Natural killer cell (primary cell): ENCODE measurements around the gene KCNH3. TPM values are rescaled to one million over a fixed set of nuclear protein-coding genes. Genes with fewer than 3 reads are reported as not detected.
A peak's percentile ranks its signal among the peaks of the same experiment; 100 is the strongest.

Source experiments
- ATAC-seq, 3 donors: fragments of 150-1000 bp in 2 of 3; fragments of 200-7000 bp in 1 of 3; cut with Tn5 transposase; 1 replicate in 1 of 3; 2 replicates in 2 of 3; pipeline ENCODE4 v1.10.0; 2021; ENCODE audit warnings: mild to moderate bottlenecking in 2 of 3, moderate library complexity in 2 of 3
- DNase-seq, 2 donors: peaks; one replicate each; pipeline versions ENCODE4 v3.0.0 to v3.0.0-alpha.2; 2013 to 2021; ENCODE audit warnings: mixed read lengths in 1 of 2
- H3K27ac ChIP-seq: one replicate; pipeline ENCODE4 v1.5.1; 2013; ENCODE audit warnings: mild to moderate bottlenecking, low read length
- H3K27me3 ChIP-seq: one replicate; pipeline ENCODE4 v1.6.1; 2013; ENCODE audit warnings: low read length; ENCODE audit not compliant: control insufficient read depth, insufficient read depth
- H3K36me3 ChIP-seq: one replicate; pipeline ENCODE4 v1.6.1; 2013; ENCODE audit warnings: low read length; ENCODE audit not compliant: control insufficient read depth, insufficient read depth
- H3K4me1 ChIP-seq: one replicate; pipeline ENCODE4 v1.6.1; 2013; ENCODE audit warnings: low read length; ENCODE audit not compliant: control insufficient read depth, insufficient read depth
- H3K4me3 ChIP-seq: one replicate; pipeline ENCODE4 v1.5.1; 2013; ENCODE audit warnings: low read length
- H3K9me3 ChIP-seq: one replicate; pipeline ENCODE4 v1.6.1; 2013; ENCODE audit warnings: low read length; ENCODE audit not compliant: control insufficient read depth, insufficient read depth
- H3K27ac Mint-ChIP-seq, 2 donors: one replicate each; pipeline ENCODE4 v1.8.0; 2022; ENCODE audit warnings: mild to moderate bottlenecking in 2 of 2, mixed read lengths in 2 of 2, moderate library complexity in 1 of 2
- H3K27me3 Mint-ChIP-seq, 2 donors: one replicate each; pipeline ENCODE4 v1.8.0; 2022; ENCODE audit warnings: low read depth in 2 of 2, mixed read lengths in 2 of 2
- H3K36me3 Mint-ChIP-seq: one replicate; pipeline ENCODE4 v1.8.0; 2022; ENCODE audit warnings: mixed read lengths
- H3K4me1 Mint-ChIP-seq, 2 donors: one replicate each; pipeline ENCODE4 v1.8.0; 2022; ENCODE audit warnings: mixed read lengths in 2 of 2
- H3K4me3 Mint-ChIP-seq: one replicate; pipeline ENCODE4 v1.8.0; 2022; ENCODE audit warnings: mild to moderate bottlenecking, moderate library complexity, mixed read lengths
- H3K9me3 Mint-ChIP-seq, 2 donors: one replicate each; pipeline ENCODE4 v1.8.0; 2022; ENCODE audit warnings: mixed read lengths in 2 of 2
- WGBS: methylation state at CpG from one replicate; pipeline ENCODE4 v1.1.7; 2013; ENCODE audit warnings: missing lambda C conversion rate; ENCODE audit not compliant: insufficient coverage; 5-methylcytosine and 5-hydroxymethylcytosine counted together
- intact Hi-C: fragments of 100-400 bp; cut with micrococcal nuclease; formaldehyde crosslinking; loops from one replicate; pipeline ENCODE4 v1.14.2; 2022
- total RNA-seq, 4 donors: library from RNA; stranded (reverse); fragments of 120-200 nt in 1 of 4; gene quantifications; one replicate each; pipeline versions ENCODE4 v1.2.3 to v1.2.4, GENCODE V29; 2013 to 2022
- TF ChIP-seq, protein P1 (sequence below): fragments of 200-600 bp; IDR thresholded peaks from one replicate; pipeline ENCODE4 v1.8.0; 2022; ENCODE audit warnings: antibody characterized with exemption

KCNH3 gene
- total RNA-seq, 3 donors from 2014 or later (not counting 1 experiment from before 2014, with no cell fraction given) = 1.2 to 1.7 (median 1.6) TPM

GRCh38 chr12:49559011-49559675, 20.3 kb downstream of the KCNH3 start:
- Histone ChIP-seq H3K4me1 (peaks cover 18% of the 10 kb centered on the region), H3K27me3 (no peaks in the 10 kb centered on the region), H3K36me3 (peaks cover 77% of the 10 kb centered on the region), H3K9me3 (no peaks in the 10 kb centered on the region), H3K27ac (no peak overlapping the region), H3K4me3 (no peak overlapping the region)
- 96% methylated on average over 17 of the region's 17 CpGs for WGBS
- peaks cover 12 to 18% of the 10 kb centered on the region in 2 donors for H3K4me1 Mint-ChIP-seq
- TF ChIP-seq, protein P1, sequence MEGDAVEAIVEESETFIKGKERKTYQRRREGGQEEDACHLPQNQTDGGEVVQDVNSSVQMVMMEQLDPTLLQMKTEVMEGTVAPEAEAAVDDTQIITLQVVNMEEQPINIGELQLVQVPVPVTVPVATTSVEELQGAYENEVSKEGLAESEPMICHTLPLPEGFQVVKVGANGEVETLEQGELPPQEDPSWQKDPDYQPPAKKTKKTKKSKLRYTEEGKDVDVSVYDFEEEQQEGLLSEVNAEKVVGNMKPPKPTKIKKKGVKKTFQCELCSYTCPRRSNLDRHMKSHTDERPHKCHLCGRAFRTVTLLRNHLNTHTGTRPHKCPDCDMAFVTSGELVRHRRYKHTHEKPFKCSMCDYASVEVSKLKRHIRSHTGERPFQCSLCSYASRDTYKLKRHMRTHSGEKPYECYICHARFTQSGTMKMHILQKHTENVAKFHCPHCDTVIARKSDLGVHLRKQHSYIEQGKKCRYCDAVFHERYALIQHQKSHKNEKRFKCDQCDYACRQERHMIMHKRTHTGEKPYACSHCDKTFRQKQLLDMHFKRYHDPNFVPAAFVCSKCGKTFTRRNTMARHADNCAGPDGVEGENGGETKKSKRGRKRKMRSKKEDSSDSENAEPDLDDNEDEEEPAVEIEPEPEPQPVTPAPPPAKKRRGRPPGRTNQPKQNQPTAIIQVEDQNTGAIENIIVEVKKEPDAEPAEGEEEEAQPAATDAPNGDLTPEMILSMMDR = no peak
- no peak overlapping the region for H3K4me3 Mint-ChIP-seq
- H3K9me3 Mint-ChIP-seq = no peaks in the 10 kb centered on the region
- ATAC-seq (no peak), DNase-seq (no peak)
- H3K36me3 Mint-ChIP-seq = peaks cover 11% of the 10 kb centered on the region
- no peak overlapping the region for H3K27ac Mint-ChIP-seq
- intact Hi-C loops = no loop called here
- H3K27me3 Mint-ChIP-seq = no peaks in the 10 kb centered on the region

GRCh38 chr12:49560695-49561094, 21.9 kb downstream of the KCNH3 start:
- no peaks in the 10 kb centered on the region for H3K9me3 ChIP-seq
- H3K4me1 Mint-ChIP-seq = peaks cover 26 to 33% of the 10 kb centered on the region in 2 donors
- TF ChIP-seq, protein P1 = no peak
- peaks cover 82% of the 10 kb centered on the region for H3K36me3 ChIP-seq
- whole genome bisulfite sequencing = 86% methylated on average over 7 of the region's 7 CpGs
- intact Hi-C loops = no loop called here
- DNase-seq (no peak), ATAC-seq (no peak)
- H3K36me3 Mint-ChIP-seq = peaks cover 11% of the 10 kb centered on the region
- H3K27ac Mint-ChIP-seq = no peak overlapping the region
- no peaks in the 10 kb centered on the region for H3K27me3 ChIP-seq
- H3K9me3 Mint-ChIP-seq = no peaks in the 10 kb centered on the region
- no peak overlapping the region for H3K4me3 Mint-ChIP-seq
- no peaks in the 10 kb centered on the region for H3K27me3 Mint-ChIP-seq
- no peak overlapping the region for H3K4me3 ChIP-seq
- H3K4me1 ChIP-seq = peaks cover 33% of the 10 kb centered on the region
- H3K27ac ChIP-seq = no peak overlapping the region

- ATAC-seq (no peak), DNase-seq (no peak)
- WGBS = 93% methylated on average over 6 of the region's 6 CpGs
- TF ChIP-seq, protein P1 = no peak
- Histone ChIP-seq H3K36me3 (peaks cover 70% of the 10 kb centered on the region), H3K9me3 (no peaks in the 10 kb centered on the region), H3K27ac (no peak overlapping the region), H3K27me3 (no peaks in the 10 kb centered on the region), H3K4me1 (peaks cover 48% of the 10 kb centered on the region), H3K4me3 (no peak overlapping the region)
- Mint-ChIP-seq H3K4me1 (peaks cover 35 to 39% of the 10 kb centered on the region in 2 donors), H3K4me3 (no peak overlapping the region), H3K27me3 (no peaks in the 10 kb centered on the region), H3K36me3 (peaks cover 11% of the 10 kb centered on the region), H3K9me3 (no peaks in the 10 kb centered on the region), H3K27ac (peak overlapping the region in 1 of 2 donors; percentile 2)
- intact Hi-C loops = no loop called here
These were observed 23.4 kb downstream of the KCNH3 start for GRCh38 chr12:49562233-49562632.

- Mint-ChIP-seq H3K9me3 (no peaks in the 10 kb centered on the region), H3K4me1 (peaks cover 41 to 44% of the 10 kb centered on the region in 2 donors), H3K36me3 (peaks cover 11% of the 10 kb centered on the region), H3K4me3 (no peak overlapping the region), H3K27me3 (no peaks in the 10 kb centered on the region), H3K27ac (no peak overlapping the region)
- no peak overlapping the region for H3K27ac ChIP-seq
- peaks cover 53% of the 10 kb centered on the region for H3K4me1 ChIP-seq
- H3K27me3 ChIP-seq = no peaks in the 10 kb centered on the region
- no peak overlapping the region for H3K4me3 ChIP-seq
- H3K36me3 ChIP-seq = peaks cover 65% of the 10 kb centered on the region
- TF ChIP-seq, protein P1 = no peak
- DNase-seq (no peak), ATAC-seq (no peak)
- intact Hi-C loops = no loop called here
- 98% methylated on average over 6 of the region's 6 CpGs for WGBS
- no peaks in the 10 kb centered on the region for H3K9me3 ChIP-seq
These were observed 24.0 kb downstream of the KCNH3 start for GRCh38 chr12:49562831-49563230.
